ENCODE data around the gene C2orf80.
"Not testable (repeated sequence)": the region's sequence is repeated elsewhere in the genome, so short reads cannot be mapped to it uniquely, and the experiment has no call there.

The C2orf80 gene

DNA sequence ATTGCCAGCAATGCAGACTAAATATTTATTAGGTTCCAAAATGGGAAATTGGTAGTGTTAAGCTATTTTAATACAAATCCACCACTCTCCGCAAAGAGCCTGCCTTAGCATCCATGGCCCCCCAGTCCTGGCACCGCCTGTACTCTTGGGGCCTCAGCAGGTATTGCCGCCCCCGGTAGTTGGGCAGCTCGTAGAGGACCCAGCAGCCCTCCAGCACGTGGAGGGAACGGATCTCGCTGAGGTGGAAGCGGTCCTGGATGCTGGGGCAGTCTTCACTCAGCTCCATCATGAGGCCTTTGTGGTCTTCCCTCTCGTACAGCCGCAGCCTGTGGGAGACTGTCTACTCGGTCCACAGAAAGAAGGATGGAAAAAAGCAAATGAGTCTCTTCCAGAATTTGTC lies 61.7 kb downstream of the C2orf80 start:
- Histone ChIP-seq H3K27ac (ENCODE audit: insufficient read depth in 1 of 2, low read depth in 1 of 2, low read length in 2 of 2, poor library complexity in 1 of 2, severe bottlenecking in 2 of 2) (no peak overlapping the region), H3K4me3 (ENCODE audit: control insufficient read depth in 1 of 7, extremely low read depth in 1 of 7, insufficient read depth in 4 of 7, low read depth in 2 of 7, low read length in 6 of 7) (no peak overlapping the region), H3K27me3 (replicated peaks in 2 of 5; ENCODE audit: control insufficient read depth in 4 of 5, insufficient read depth in 5 of 5, low read length in 4 of 5) (no peaks in the 10 kb centered on the region), H3K9me3 (ENCODE audit: control extremely low read depth in 1 of 5, control insufficient read depth in 4 of 5, insufficient read depth in 2 of 5, low read depth in 1 of 5, low read length in 4 of 5) (no peaks in the 10 kb centered on the region), H3K36me3 (ENCODE audit: control insufficient read depth in 4 of 4, insufficient read depth in 4 of 4, low read length in 3 of 4) (no peaks in the 10 kb centered on the region), H3K4me1 (ENCODE audit: control extremely low read depth in 1 of 4, control insufficient read depth in 4 of 4, insufficient read depth in 4 of 4, low read length in 3 of 4) (peaks cover 0 to 16% (median 9%) of the 10 kb centered on the region in 4 experiments)
- CTCF ChIA-PET, result interaction anchor here (0.8 to 1.2 kb wide), 2 partner anchors 26 to 153 kb away, joined by 3 read pairs; no protein-coding TSS in a partner anchor
- 93% methylated on average over 10 of the region's 12 CpGs for WGBS (ENCODE audit: insufficient coverage)
- DNase-seq, result no peak
- POLR2A ChIA-PET, result interaction anchor here (0.5 kb wide), 1 partner anchor 55 kb away, joined by 3 read pairs; no protein-coding TSS in a partner anchor

DNA sequence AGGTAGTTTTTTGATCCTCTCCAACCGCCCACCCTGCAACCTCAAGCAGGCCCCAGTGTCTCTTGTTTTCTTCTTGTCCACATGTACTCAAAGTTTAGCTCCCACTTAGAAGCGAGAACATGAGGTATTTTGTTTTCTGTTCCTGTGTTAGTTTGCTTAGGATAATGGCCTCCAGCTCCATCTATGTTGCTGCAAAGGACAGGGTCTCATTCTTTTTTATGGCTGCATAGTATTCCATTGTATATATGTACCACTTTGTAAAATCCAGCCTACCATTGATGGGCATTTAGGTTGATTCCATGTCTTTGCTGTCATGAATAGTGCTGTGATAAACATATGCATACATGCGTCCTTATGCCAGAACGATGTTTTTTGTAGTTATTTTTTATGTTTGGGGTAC lies 62.7 kb downstream of the C2orf80 start:
- no peak overlapping the region for H3K27ac ChIP-seq (ENCODE audit: insufficient read depth in 1 of 2, low read depth in 1 of 2, low read length in 2 of 2, poor library complexity in 1 of 2, severe bottlenecking in 2 of 2)
- ChIA-PET CTCF (interaction anchor here (1.2 to 1.5 kb wide), 2 partner anchors 25 to 381 kb away, joined by 3 read pairs; no protein-coding TSS in a partner anchor), POLR2A (no interaction called here)
- DNase-seq, result no peak
- WGBS (ENCODE audit: insufficient coverage), result 100% methylated on average over 1 of the region's 4 CpGs
- H3K4me3 ChIP-seq (ENCODE audit: control insufficient read depth in 1 of 7, extremely low read depth in 1 of 7, insufficient read depth in 4 of 7, low read depth in 2 of 7, low read length in 6 of 7), result no peak overlapping the region
- no peaks in the 10 kb centered on the region for H3K27me3 ChIP-seq (replicated peaks in 2 of 5; ENCODE audit: control insufficient read depth in 4 of 5, insufficient read depth in 5 of 5, low read length in 4 of 5)
- H3K9me3 ChIP-seq (ENCODE audit: control extremely low read depth in 1 of 5, control insufficient read depth in 4 of 5, insufficient read depth in 2 of 5, low read depth in 1 of 5, low read length in 4 of 5), result no peaks in the 10 kb centered on the region
- H3K4me1 ChIP-seq (ENCODE audit: control extremely low read depth in 1 of 4, control insufficient read depth in 4 of 4, insufficient read depth in 4 of 4, low read length in 3 of 4), result peaks cover 0 to 16% (median 9%) of the 10 kb centered on the region in 4 experiments
- H3K36me3 ChIP-seq (ENCODE audit: control insufficient read depth in 4 of 4, insufficient read depth in 4 of 4, low read length in 3 of 4), result no peaks in the 10 kb centered on the region

- no peak for DNase-seq
- Histone ChIP-seq H3K36me3 (ENCODE audit: control insufficient read depth in 4 of 4, insufficient read depth in 4 of 4, low read length in 3 of 4) (peaks cover 0 to 2% (median 0%) of the 10 kb centered on the region in 4 experiments), H3K27ac (ENCODE audit: insufficient read depth in 1 of 2, low read depth in 1 of 2, low read length in 2 of 2, poor library complexity in 1 of 2, severe bottlenecking in 2 of 2) (no peak overlapping the region), H3K27me3 (replicated peaks in 2 of 5; ENCODE audit: control insufficient read depth in 4 of 5, insufficient read depth in 5 of 5, low read length in 4 of 5) (no peaks in the 10 kb centered on the region), H3K4me3 (ENCODE audit: control insufficient read depth in 1 of 7, extremely low read depth in 1 of 7, insufficient read depth in 4 of 7, low read depth in 2 of 7, low read length in 6 of 7) (peak overlapping the region in 1 of 7 experiments; percentile 89), H3K9me3 (ENCODE audit: control extremely low read depth in 1 of 5, control insufficient read depth in 4 of 5, insufficient read depth in 2 of 5, low read depth in 1 of 5, low read length in 4 of 5) (no peaks in the 10 kb centered on the region), H3K4me1 (ENCODE audit: control extremely low read depth in 1 of 4, control insufficient read depth in 4 of 4, insufficient read depth in 4 of 4, low read length in 3 of 4) (peaks cover 0 to 16% (median 9%) of the 10 kb centered on the region in 4 experiments)
- 86% methylated on average over 4 of the region's 4 CpGs for WGBS (ENCODE audit: insufficient coverage)
- CTCF ChIA-PET, result interaction anchor here (0.7 to 1.4 kb wide), 3 partner anchors 14 to 23 kb away, joined by 3 to 4 read pairs (median 4); no protein-coding TSS in a partner anchor
- POLR2A ChIA-PET, result no interaction called here
These were observed 64.6 kb downstream of the C2orf80 start for GRCh38 chr2:208125251-208125650.

DNA sequence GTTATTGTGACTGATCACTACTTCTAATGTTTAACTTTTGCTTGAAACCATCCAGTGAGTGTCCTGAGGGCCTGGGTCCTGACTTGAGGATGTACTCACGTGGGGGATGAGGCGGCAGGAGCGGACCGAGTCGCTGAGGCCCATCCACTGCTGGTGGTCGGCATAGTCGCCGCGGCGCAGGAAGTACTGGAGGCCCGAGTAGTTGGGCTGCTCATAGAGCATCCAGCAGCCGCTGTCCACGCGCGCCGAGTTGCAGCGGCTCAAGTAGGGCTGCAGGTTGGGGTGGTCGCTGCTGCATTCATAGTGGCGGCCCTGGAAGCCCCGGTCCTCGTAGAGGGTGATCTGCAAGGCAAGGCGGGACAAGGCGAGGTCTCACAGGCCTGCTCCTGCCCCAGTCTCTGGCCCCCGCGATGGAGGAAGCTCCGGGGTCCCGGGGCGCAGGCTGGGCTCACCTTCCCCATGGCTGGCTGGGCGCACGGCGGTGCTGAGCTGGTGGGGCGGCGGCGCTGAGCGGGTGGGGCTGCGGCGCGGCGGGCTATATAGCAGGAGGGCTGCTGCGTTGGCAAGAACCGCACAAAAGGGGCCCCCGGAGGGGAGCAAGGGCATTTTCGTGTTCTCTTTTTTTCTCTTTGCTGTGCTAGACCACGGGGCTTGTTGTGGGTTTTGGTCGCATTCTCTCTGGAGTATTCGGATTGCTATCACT lies 65.7 kb downstream of the C2orf80 start, which contains the start of gene CRYGD:
TSS of gene CRYGD (minus strand) at position 512 of the 703 bp plus-strand sequence. CDS start at position 461, 51 bp downstream.
- peak within 1 kb of the TSS in 1 of 2 experiments; percentile 64 for H3K27ac ChIP-seq (ENCODE audit: insufficient read depth in 1 of 2, low read depth in 1 of 2, low read length in 2 of 2, poor library complexity in 1 of 2, severe bottlenecking in 2 of 2)
- H3K4me1 ChIP-seq (ENCODE audit: control extremely low read depth in 1 of 4, control insufficient read depth in 4 of 4, insufficient read depth in 4 of 4, low read length in 3 of 4), result peaks cover 0 to 16% (median 9%) of the 10 kb centered on the region in 4 experiments
- peak within 1 kb of the TSS; percentile 55 to 89 (median 71) for H3K4me3 ChIP-seq (ENCODE audit: control insufficient read depth in 1 of 7, extremely low read depth in 1 of 7, insufficient read depth in 4 of 7, low read depth in 2 of 7, low read length in 6 of 7)
- peak; percentile 39 to 83 (median 77) for DNase-seq
- CTCF ChIA-PET, result interaction anchor here (0.7 to 1.4 kb wide), 2 partner anchors 13 to 23 kb away, joined by 3 to 4 read pairs; no protein-coding TSS in a partner anchor
- H3K9me3 ChIP-seq (ENCODE audit: control extremely low read depth in 1 of 5, control insufficient read depth in 4 of 5, insufficient read depth in 2 of 5, low read depth in 1 of 5, low read length in 4 of 5); POLR2A ChIA-PET; H3K27me3 ChIP-seq (replicated peaks in 2 of 5; ENCODE audit: control insufficient read depth in 4 of 5, insufficient read depth in 5 of 5, low read length in 4 of 5); H3K36me3 ChIP-seq (ENCODE audit: control insufficient read depth in 4 of 4, insufficient read depth in 4 of 4, low read length in 3 of 4): not testable (repeated sequence)
- 2% methylated on average over 37 of the region's 46 CpGs for WGBS (ENCODE audit: insufficient coverage)

- no peak for DNase-seq
- no CpG with 5 or more reads among the region's 1 CpG for WGBS (ENCODE audit: insufficient coverage)
- Histone ChIP-seq H3K9me3 (ENCODE audit: control extremely low read depth in 1 of 5, control insufficient read depth in 4 of 5, insufficient read depth in 2 of 5, low read depth in 1 of 5, low read length in 4 of 5) (no peaks in the 10 kb centered on the region), H3K27me3 (replicated peaks in 2 of 5; ENCODE audit: control insufficient read depth in 4 of 5, insufficient read depth in 5 of 5, low read length in 4 of 5) (no peaks in the 10 kb centered on the region), H3K4me1 (ENCODE audit: control extremely low read depth in 1 of 4, control insufficient read depth in 4 of 4, insufficient read depth in 4 of 4, low read length in 3 of 4) (peaks cover 0 to 16% (median 9%) of the 10 kb centered on the region in 4 experiments), H3K36me3 (ENCODE audit: control insufficient read depth in 4 of 4, insufficient read depth in 4 of 4, low read length in 3 of 4) (peaks cover 0 to 2% (median 0%) of the 10 kb centered on the region in 4 experiments), H3K27ac (ENCODE audit: insufficient read depth in 1 of 2, low read depth in 1 of 2, low read length in 2 of 2, poor library complexity in 1 of 2, severe bottlenecking in 2 of 2) (no peak overlapping the region), H3K4me3 (ENCODE audit: control insufficient read depth in 1 of 7, extremely low read depth in 1 of 7, insufficient read depth in 4 of 7, low read depth in 2 of 7, low read length in 6 of 7) (no peak overlapping the region)
- ChIA-PET CTCF (interaction anchor here (1.1 kb wide), 1 partner anchor 20 kb away, joined by 4 read pairs; no protein-coding TSS in a partner anchor), POLR2A (no interaction called here)
These were observed 67.6 kb downstream of the C2orf80 start for GRCh38 chr2:208122248-208122647.

DNA sequence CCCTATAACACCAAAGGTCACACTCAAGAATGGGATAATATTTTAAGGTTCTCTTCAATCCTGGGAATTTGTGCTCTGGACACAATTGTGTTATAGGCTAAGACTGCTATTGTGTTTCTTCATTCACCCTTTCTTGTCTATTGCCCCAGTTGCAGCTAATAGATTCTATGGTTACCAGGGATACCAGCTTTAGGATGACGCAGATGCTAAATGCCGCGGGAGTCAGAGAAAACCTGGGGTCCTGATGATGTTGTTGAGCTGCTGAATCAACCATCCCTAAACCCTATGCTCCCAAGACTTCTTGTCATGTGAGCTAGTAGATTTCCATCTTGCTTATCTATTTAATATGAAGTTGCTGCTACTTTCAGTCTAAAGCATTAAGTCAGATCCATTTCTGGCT lies 70.9 kb downstream of the C2orf80 start:
- Histone ChIP-seq H3K4me3 (ENCODE audit: control insufficient read depth in 1 of 7, extremely low read depth in 1 of 7, insufficient read depth in 4 of 7, low read depth in 2 of 7, low read length in 6 of 7) (no peak overlapping the region), H3K36me3 (ENCODE audit: control insufficient read depth in 4 of 4, insufficient read depth in 4 of 4, low read length in 3 of 4) (peaks cover 0 to 2% (median 0%) of the 10 kb centered on the region in 4 experiments), H3K27ac (ENCODE audit: insufficient read depth in 1 of 2, low read depth in 1 of 2, low read length in 2 of 2, poor library complexity in 1 of 2, severe bottlenecking in 2 of 2) (no peak overlapping the region), H3K9me3 (ENCODE audit: control extremely low read depth in 1 of 5, control insufficient read depth in 4 of 5, insufficient read depth in 2 of 5, low read depth in 1 of 5, low read length in 4 of 5) (no peaks in the 10 kb centered on the region), H3K27me3 (replicated peaks in 2 of 5; ENCODE audit: control insufficient read depth in 4 of 5, insufficient read depth in 5 of 5, low read length in 4 of 5) (no peaks in the 10 kb centered on the region), H3K4me1 (ENCODE audit: control extremely low read depth in 1 of 4, control insufficient read depth in 4 of 4, insufficient read depth in 4 of 4, low read length in 3 of 4) (peaks cover 0 to 5% (median 2%) of the 10 kb centered on the region in 4 experiments)
- WGBS (ENCODE audit: insufficient coverage), result 100% methylated on average over 2 of the region's 3 CpGs
- no peak for DNase-seq
- ChIA-PET POLR2A (no interaction called here), CTCF (no interaction called here)

- H3K27me3 ChIP-seq (replicated peaks in 2 of 5; ENCODE audit: control insufficient read depth in 4 of 5, insufficient read depth in 5 of 5, low read length in 4 of 5); H3K4me1 ChIP-seq (ENCODE audit: control extremely low read depth in 1 of 4, control insufficient read depth in 4 of 4, insufficient read depth in 4 of 4, low read length in 3 of 4); H3K9me3 ChIP-seq (ENCODE audit: control extremely low read depth in 1 of 5, control insufficient read depth in 4 of 5, insufficient read depth in 2 of 5, low read depth in 1 of 5, low read length in 4 of 5); DNase-seq; H3K27ac ChIP-seq (ENCODE audit: insufficient read depth in 1 of 2, low read depth in 1 of 2, low read length in 2 of 2, poor library complexity in 1 of 2, severe bottlenecking in 2 of 2); H3K4me3 ChIP-seq (ENCODE audit: control insufficient read depth in 1 of 7, extremely low read depth in 1 of 7, insufficient read depth in 4 of 7, low read depth in 2 of 7, low read length in 6 of 7); POLR2A ChIA-PET; H3K36me3 ChIP-seq (ENCODE audit: control insufficient read depth in 4 of 4, insufficient read depth in 4 of 4, low read length in 3 of 4): not testable (repeated sequence)
- 96% methylated on average over 8 of the region's 11 CpGs for WGBS (ENCODE audit: insufficient coverage)
- CTCF ChIA-PET, result interaction anchor here (1.4 kb wide), 1 partner anchor 58 kb away, joined by 6 read pairs; no protein-coding TSS in a partner anchor
These were observed 72.4 kb downstream of the C2orf80 start for GRCh38 chr2:208117390-208117789.
